DOHH2 (cell line): ENCODE measurements around the gene SLC66A1.

Source experiments
- H3F3A ChIP-seq: fragments of 200-600 bp; sonication (generic), shearing (Covaris generic); 2 replicates; pipeline ENCODE4 v1.6.0; 2016; ENCODE audit warnings: antibody characterized with exemption, mild to moderate bottlenecking; ENCODE audit not compliant: control insufficient read depth, insufficient read depth
- H3K27ac ChIP-seq: fragments of 200-600 bp; sonication (generic); 2 replicates; pipeline ENCODE4 v1.5.1; 2014; ENCODE audit warnings: low read depth, mild to moderate bottlenecking, low read length, moderate library complexity
- H3K27me3 ChIP-seq: fragments of 200-600 bp; sonication (generic); 2 replicates; pipeline ENCODE4 v1.6.1; 2014; ENCODE audit warnings: mild to moderate bottlenecking, low read length, mixed read lengths; ENCODE audit not compliant: control insufficient read depth
- H3K36me3 ChIP-seq: fragments of 200-600 bp; sonication (generic); 2 replicates; pipeline ENCODE4 v1.6.1; 2014; ENCODE audit warnings: mild to moderate bottlenecking, low read length, moderate library complexity, mixed read lengths; ENCODE audit not compliant: control insufficient read depth
- H3K4me1 ChIP-seq: fragments of 200-600 bp; sonication (generic); 2 replicates; pipeline ENCODE4 v1.6.1; 2014; ENCODE audit warnings: mild to moderate bottlenecking, low read length, mixed read lengths; ENCODE audit not compliant: control insufficient read depth
- H3K4me2 ChIP-seq: fragments of 200-600 bp; sonication (generic); 2 replicates; pipeline ENCODE4 v1.6.0; 2014; ENCODE audit warnings: mild to moderate bottlenecking, low read length, moderate library complexity
- H3K4me3 ChIP-seq: fragments of 200-600 bp; sonication (generic); 2 replicates; pipeline ENCODE4 v1.5.1; 2014; ENCODE audit warnings: mild to moderate bottlenecking, low read length, mixed read lengths
- H3K79me2 ChIP-seq: fragments of 200-600 bp; sonication (generic); 2 replicates; pipeline ENCODE4 v1.6.1; 2014; ENCODE audit warnings: mild to moderate bottlenecking, low read length, mixed read lengths; ENCODE audit not compliant: control insufficient read depth
- H3K9me2 ChIP-seq: fragments of 200-600 bp; sonication (generic); replicated peaks from 2 replicates; pipeline ENCODE4 v1.6.1; 2014; ENCODE audit warnings: mild to moderate bottlenecking, low read length, mixed read lengths; ENCODE audit not compliant: control insufficient read depth
- H3K9me3 ChIP-seq: fragments of 200-600 bp; sonication (generic); 2 replicates; pipeline ENCODE4 v1.6.1; 2014; ENCODE audit warnings: antibody characterized with exemption, low read length, mixed read lengths; ENCODE audit not compliant: control insufficient read depth, insufficient read depth
- H4K20me1 ChIP-seq: fragments of 200-600 bp; sonication (generic); 2 replicates; pipeline ENCODE4 v1.6.0; 2014; ENCODE audit warnings: low read depth, mild to moderate bottlenecking, antibody characterized with exemption, low read length, moderate library complexity; ENCODE audit not compliant: control insufficient read depth, insufficient read depth
- EZH2phosphoT487 ChIP-seq: fragments of 200-600 bp; sonication (generic); IDR thresholded peaks from 2 replicates; pipeline ENCODE4 v1.6.1; 2017; ENCODE audit warnings: borderline replicate concordance, mild to moderate bottlenecking, antibody characterized with exemption, low read length, moderate library complexity, mixed read lengths
- TF ChIP-seq, protein P1 (sequence below): fragments of 200-600 bp; sonication (generic); IDR thresholded peaks from one replicate; pipeline ENCODE4 v1.5.1; 2014; ENCODE audit warnings: antibody characterized with exemption, mild to moderate bottlenecking, low read depth, low read length; ENCODE audit not compliant: poor library complexity, severe bottlenecking

Gene SLC66A1

GRCh38 chr1:19348441-19349198 lies 36.5 kb downstream of the SLC66A1 start:
- Histone ChIP-seq H3K4me1 (no peaks in the 10 kb centered on the region), H3K9me2 (no peaks in the 10 kb centered on the region), H3K27me3 (no peaks in the 10 kb centered on the region), H3K79me2 (no peaks in the 10 kb centered on the region), H3K27ac (no peak overlapping the region), H3K9me3 (no peaks in the 10 kb centered on the region), H3K4me2 (no peak overlapping the region), H4K20me1 (no peaks in the 10 kb centered on the region), H3F3A (no peaks in the 10 kb centered on the region), H3K4me3 (no peak overlapping the region), H3K36me3 (peaks cover 15% of the 10 kb centered on the region; the same call in 1 of the 2 replicates)
- TF ChIP-seq, protein P1, sequence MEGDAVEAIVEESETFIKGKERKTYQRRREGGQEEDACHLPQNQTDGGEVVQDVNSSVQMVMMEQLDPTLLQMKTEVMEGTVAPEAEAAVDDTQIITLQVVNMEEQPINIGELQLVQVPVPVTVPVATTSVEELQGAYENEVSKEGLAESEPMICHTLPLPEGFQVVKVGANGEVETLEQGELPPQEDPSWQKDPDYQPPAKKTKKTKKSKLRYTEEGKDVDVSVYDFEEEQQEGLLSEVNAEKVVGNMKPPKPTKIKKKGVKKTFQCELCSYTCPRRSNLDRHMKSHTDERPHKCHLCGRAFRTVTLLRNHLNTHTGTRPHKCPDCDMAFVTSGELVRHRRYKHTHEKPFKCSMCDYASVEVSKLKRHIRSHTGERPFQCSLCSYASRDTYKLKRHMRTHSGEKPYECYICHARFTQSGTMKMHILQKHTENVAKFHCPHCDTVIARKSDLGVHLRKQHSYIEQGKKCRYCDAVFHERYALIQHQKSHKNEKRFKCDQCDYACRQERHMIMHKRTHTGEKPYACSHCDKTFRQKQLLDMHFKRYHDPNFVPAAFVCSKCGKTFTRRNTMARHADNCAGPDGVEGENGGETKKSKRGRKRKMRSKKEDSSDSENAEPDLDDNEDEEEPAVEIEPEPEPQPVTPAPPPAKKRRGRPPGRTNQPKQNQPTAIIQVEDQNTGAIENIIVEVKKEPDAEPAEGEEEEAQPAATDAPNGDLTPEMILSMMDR = no peak
- no peak for TF ChIP-seq EZH2phosphoT487

DNA sequence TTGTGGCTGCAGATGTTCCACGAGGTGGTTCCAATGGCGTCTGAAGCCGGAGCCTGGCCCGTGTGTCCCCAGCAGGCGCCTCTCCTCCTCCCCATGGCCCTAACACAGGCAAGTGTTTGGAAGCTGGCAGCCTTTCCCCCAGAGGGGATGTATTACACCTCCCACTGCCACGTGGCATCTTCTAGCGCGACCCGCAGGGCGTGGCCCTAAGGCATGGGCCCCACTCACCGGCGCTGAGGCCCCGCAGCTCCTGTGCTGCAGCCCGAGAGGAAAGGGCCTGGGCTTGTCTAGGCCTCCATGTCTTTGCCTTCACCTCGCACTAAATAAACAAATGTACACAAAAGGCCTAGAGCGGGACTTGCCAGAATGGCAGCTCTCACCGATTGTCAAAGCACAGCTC lies 37.9 kb downstream of the SLC66A1 start:
- Histone ChIP-seq H3K36me3 (peaks cover 10% of the 10 kb centered on the region; the same call in 1 of the 2 replicates), H3K79me2 (no peaks in the 10 kb centered on the region), H3K4me1 (no peaks in the 10 kb centered on the region), H3K4me2 (no peak overlapping the region), H3K9me2 (no peaks in the 10 kb centered on the region), H3K27ac (no peak overlapping the region), H4K20me1 (no peaks in the 10 kb centered on the region), H3K4me3 (no peak overlapping the region), H3F3A (no peaks in the 10 kb centered on the region), H3K27me3 (no peaks in the 10 kb centered on the region), H3K9me3 (no peaks in the 10 kb centered on the region)
- TF ChIP-seq, protein P1 = no peak
- TF ChIP-seq EZH2phosphoT487 = no peak

DNA sequence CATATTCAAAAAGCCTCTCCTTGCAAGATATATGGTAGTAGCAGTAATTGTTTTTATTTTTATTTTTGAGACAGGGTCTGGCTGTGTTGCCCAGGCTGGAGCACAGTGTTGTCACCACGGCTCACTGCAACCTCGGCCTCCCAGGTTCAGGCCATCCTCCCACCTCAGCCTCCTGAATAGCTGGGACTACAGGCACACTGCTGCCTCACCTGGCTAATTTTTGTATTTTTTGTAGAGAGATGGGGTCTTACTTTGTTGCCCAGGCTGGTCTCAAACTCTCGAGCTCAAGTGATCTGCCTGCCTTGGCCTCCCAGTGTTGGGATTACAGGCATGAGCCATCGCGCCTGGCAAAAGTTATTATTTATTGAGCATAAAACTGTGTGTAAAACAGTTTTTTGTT lies 38.4 kb downstream of the SLC66A1 start:
- TF ChIP-seq EZH2phosphoT487 = no peak
- TF ChIP-seq, protein P1 = no peak
- H3K4me3 ChIP-seq = no peak overlapping the region
- no peaks in the 10 kb centered on the region for H3K79me2 ChIP-seq
- no peak overlapping the region for H3K4me2 ChIP-seq
- no peak overlapping the region for H3K27ac ChIP-seq
- no peaks in the 10 kb centered on the region for H3K9me3 ChIP-seq
- H3K4me1 ChIP-seq = no peaks in the 10 kb centered on the region
- peaks cover 10% of the 10 kb centered on the region; the same call in 1 of the 2 replicates for H3K36me3 ChIP-seq
- H4K20me1 ChIP-seq = no peaks in the 10 kb centered on the region
- H3K27me3 ChIP-seq = no peaks in the 10 kb centered on the region
- H3F3A ChIP-seq = no peaks in the 10 kb centered on the region
- H3K9me2 ChIP-seq = no peaks in the 10 kb centered on the region
